Right lobe of liver (tissue), 6 donors: ENCODE data around the gene RALGPS1. TPM values are rescaled to one million over a fixed set of nuclear protein-coding genes. Genes with fewer than 3 reads are reported as not detected.
A peak's percentile ranks its signal among the peaks of the same experiment; 100 is the strongest.

Experiments used
- ATAC-seq, 4 donors: fragments of 200-7000 bp; cut with Tn5 transposase; one replicate each; pipeline ENCODE4 v1.9.1; 2020; ENCODE audit warnings: mild to moderate bottlenecking in 4 of 4, moderate library complexity in 4 of 4
- DNase-seq, 3 donors: peaks; one replicate each; pipeline ENCODE4 v3.0.0-alpha.2; 2020
- H3K27ac ChIP-seq, 3 donors: fragments of 200-600 bp; one replicate each; pipeline ENCODE4 v1.8.0; 2022
- H3K27me3 ChIP-seq, 2 donors: fragments of 200-600 bp; one replicate each; pipeline ENCODE4 v1.8.0; 2022
- H3K36me3 ChIP-seq, 4 donors: fragments of 200-600 bp; sonication (generic) in 1 of 4; one replicate each; pipeline versions ENCODE4 v1.5.1 to v1.8.0; 2017 to 2022; ENCODE audit warnings: control low read depth in 1 of 4
- H3K4me1 ChIP-seq, 4 donors: fragments of 200-600 bp; sonication (generic) in 1 of 4; one replicate each; pipeline versions ENCODE4 v1.5.1 to v1.8.0; 2017 to 2022; ENCODE audit warnings: control low read depth in 1 of 4
- H3K4me3 ChIP-seq, 3 donors: fragments of 200-600 bp; one replicate each; pipeline ENCODE4 v1.8.0; 2022
- H3K9me3 ChIP-seq, 4 donors: fragments of 200-600 bp; sonication (generic) in 1 of 4; one replicate each; pipeline versions ENCODE4 v1.5.1 to v1.8.0; 2017 to 2022; ENCODE audit warnings: control low read depth in 1 of 4
- POLR2A ChIP-seq: fragments of 450-650 bp; IDR thresholded peaks from one replicate; pipeline ENCODE4 v1.6.1; 2017; ENCODE audit warnings: antibody characterized with exemption, mild to moderate bottlenecking
- WGBS: methylation state at CpG from one replicate; pipeline ENCODE4 v1.1.6; 2018; ENCODE audit warnings: low coverage, low lambda C conversion rate; ENCODE audit not compliant: insufficient coverage; ENCODE audit errors: missing lambda C conversion rate; 5-methylcytosine and 5-hydroxymethylcytosine counted together
- intact Hi-C, 2 donors: fragments of 100-400 bp; cut with DNase I; formaldehyde crosslinking; loops; one replicate each; pipeline versions ENCODE4 v1.11.2 to v1.14.1; 2022
- total RNA-seq, 6 experiments: library from RNA; depleted of rRNA in 2 of 6; stranded (reverse); fragments of >200 nt in 2 of 6; fragmentation: NEBNext Ultra II Directional in 3 of 6; extraction: Animal tissue kit (Norgen Biotek cat#: 25700) in 3 of 6; gene quantifications; one replicate each; pipeline versions ENCODE4 v1.1.0 to v1.2.4, GENCODE V29; 2016 to 2023
- TF ChIP-seq, protein P1 (sequence below), 4 donors: fragments of 200-600 bp in 3 of 4; fragments of 450-650 bp in 1 of 4; IDR thresholded peaks; one replicate each; pipeline versions ENCODE4 v1.5.1 to v1.8.0; 2016 to 2022; ENCODE audit warnings: antibody characterized with exemption in 4 of 4, mild to moderate bottlenecking in 2 of 4
- donor health status: DM: no; HTN: yes; CAD: no.
- donor health status: DM: no; HTN: no; CAD: no.
- donor health status: DM: no; HTN: no; CAD: no.
- donor health status: DM: no; HTN: yes; CAD: no.
- donor health status: DM: no; HTN: yes; CAD: no.

RALGPS1 gene
- total RNA-seq, 6 experiments from 2014 or later, result 1.2 to 3.8 (median 2.4) TPM

DNA sequence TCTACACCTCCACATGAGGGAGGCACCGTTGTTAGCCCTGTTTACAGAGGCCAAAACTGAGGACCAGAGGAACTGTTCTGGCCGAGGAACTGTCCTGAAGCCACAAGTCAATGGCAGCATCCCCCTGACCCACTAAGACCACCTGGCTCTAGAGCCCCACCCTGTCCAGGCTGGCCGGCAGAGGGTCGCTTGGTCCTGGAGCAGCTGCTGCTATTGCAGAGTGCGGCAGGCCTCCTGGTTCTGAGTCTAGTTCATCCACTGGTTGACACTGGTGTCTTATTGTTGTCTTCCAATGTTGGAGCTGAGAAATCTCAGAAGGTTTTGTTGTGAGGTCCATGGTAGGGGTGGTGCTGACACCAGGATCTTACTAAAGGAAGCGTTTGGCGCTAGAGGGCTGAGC lies 234.4 kb downstream of the RALGPS1 start:
- DNase-seq (no peak), ATAC-seq (no peak)
- Histone ChIP-seq H3K4me3 (no peak overlapping the region), H3K27ac (no peak overlapping the region), H3K4me1 (no peaks in the 10 kb centered on the region), H3K36me3 (no peaks in the 10 kb centered on the region), H3K9me3 (no peaks in the 10 kb centered on the region), H3K27me3 (no peaks in the 10 kb centered on the region)
- WGBS, result no CpG with 5 or more reads among the region's 7 CpGs
- intact Hi-C loops, result no loop called here
- no peak for TF ChIP-seq POLR2A
- TF ChIP-seq, protein P1, sequence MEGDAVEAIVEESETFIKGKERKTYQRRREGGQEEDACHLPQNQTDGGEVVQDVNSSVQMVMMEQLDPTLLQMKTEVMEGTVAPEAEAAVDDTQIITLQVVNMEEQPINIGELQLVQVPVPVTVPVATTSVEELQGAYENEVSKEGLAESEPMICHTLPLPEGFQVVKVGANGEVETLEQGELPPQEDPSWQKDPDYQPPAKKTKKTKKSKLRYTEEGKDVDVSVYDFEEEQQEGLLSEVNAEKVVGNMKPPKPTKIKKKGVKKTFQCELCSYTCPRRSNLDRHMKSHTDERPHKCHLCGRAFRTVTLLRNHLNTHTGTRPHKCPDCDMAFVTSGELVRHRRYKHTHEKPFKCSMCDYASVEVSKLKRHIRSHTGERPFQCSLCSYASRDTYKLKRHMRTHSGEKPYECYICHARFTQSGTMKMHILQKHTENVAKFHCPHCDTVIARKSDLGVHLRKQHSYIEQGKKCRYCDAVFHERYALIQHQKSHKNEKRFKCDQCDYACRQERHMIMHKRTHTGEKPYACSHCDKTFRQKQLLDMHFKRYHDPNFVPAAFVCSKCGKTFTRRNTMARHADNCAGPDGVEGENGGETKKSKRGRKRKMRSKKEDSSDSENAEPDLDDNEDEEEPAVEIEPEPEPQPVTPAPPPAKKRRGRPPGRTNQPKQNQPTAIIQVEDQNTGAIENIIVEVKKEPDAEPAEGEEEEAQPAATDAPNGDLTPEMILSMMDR (IDR thresholded peaks at IDR 0.05), result no peak

DNA sequence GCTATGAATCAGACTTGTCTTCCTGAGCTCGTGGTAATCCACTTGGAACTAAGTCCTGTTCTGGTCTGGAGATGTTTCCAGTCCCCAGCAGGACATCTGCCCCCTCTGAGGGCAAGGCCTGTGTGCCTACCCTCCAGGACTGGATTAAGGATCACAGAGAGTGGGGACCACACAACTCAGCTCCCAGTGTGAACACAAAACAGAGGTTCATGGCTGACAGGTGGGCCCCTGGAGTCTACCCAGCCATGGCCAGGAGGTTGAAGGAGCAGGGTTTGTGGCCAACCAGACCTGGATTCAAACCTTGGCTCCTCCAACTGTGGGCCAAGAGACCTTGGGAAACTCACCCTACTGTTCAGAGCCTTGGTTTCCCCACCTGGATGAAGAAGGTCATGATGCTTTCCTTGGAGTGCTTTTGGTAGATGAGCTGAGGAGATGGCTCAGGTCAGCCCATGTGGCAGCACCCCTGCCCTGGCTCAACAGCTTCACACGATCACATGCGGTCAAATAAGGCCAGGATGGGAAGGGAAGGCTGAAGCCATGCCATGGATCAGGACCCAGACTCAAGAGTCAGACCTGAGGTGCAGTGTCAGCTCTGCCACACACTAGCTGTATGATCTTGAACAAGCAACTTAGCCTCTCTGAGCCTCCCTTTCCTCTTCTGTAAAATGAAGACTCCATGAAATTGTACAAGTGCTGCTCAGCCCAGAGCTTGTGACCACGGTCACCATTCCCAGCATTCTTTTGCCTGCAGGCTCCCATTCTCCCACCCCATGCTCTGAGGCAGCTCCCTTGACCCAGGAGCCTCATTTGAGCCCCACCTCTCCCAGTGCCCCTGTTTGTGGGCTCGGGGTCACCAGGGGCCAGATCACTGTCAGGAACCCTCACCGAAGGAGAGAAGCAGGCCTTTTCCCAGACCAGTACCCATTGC lies 235.1 kb downstream of the RALGPS1 start:
- Histone ChIP-seq H3K36me3 (no peaks in the 10 kb centered on the region), H3K27me3 (no peaks in the 10 kb centered on the region), H3K9me3 (no peaks in the 10 kb centered on the region), H3K4me3 (no peak overlapping the region), H3K4me1 (no peaks in the 10 kb centered on the region), H3K27ac (no peak overlapping the region)
- ATAC-seq (no peak), DNase-seq (no peak)
- intact Hi-C loops, result no loop called here
- TF ChIP-seq POLR2A, result no peak
- TF ChIP-seq, protein P1 (IDR thresholded peaks at IDR 0.05), result no peak
- 83% methylated on average over 2 of the region's 6 CpGs for WGBS

DNA sequence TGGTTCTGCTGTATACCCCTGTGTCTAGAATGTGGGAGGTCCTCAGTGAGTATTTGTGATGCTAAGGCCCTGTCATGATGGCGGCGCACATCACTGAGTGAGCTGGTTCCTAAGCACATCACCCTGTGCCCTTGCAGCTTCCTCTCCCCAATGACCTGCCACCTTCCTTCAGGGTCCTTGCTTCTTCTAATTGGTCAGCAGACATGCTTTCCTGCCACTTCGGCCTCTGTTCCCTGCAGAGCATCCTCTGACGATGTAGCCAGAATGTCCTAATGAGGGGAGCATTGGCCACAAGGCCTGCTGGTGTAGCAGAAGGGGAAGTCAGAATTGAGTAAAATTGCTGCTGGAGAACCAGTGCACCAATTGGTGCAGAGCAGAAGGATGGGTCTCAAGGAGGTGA lies 238.9 kb downstream of the RALGPS1 start:
- no peak for ATAC-seq
- Histone ChIP-seq H3K9me3 (no peaks in the 10 kb centered on the region), H3K27me3 (no peaks in the 10 kb centered on the region), H3K36me3 (no peaks in the 10 kb centered on the region), H3K4me3 (no peak overlapping the region), H3K4me1 (no peaks in the 10 kb centered on the region), H3K27ac (no peak overlapping the region)
- no peak for TF ChIP-seq POLR2A
- TF ChIP-seq, protein P1 (IDR thresholded peaks at IDR 0.05), result no peak
- intact Hi-C loops, result no loop called here
- 80% methylated on average over 3 of the region's 4 CpGs for WGBS
- DNase-seq, result peak in 1 of 3 donors; percentile 37

DNA sequence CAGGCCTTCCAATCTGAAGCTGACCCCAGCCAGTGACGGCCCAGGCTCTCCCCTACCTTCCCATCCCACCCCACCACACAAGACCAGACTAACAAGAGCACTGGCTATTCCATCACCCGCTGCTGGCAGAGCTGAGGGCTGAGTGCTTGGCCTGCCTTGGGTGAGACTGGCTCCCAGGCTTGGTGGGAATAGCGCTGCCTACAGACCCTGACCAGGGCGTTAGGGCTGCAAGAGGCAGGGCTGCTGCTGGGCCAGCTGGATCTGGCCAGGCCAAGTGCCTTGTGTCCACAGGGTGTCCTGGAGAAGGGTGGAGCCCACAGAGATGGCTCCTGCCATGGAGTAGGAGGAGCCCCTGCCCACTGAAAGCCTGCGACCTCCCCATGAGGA lies 239.4 kb downstream of the RALGPS1 start:
- Histone ChIP-seq H3K27ac (no peak overlapping the region), H3K27me3 (no peaks in the 10 kb centered on the region), H3K9me3 (no peaks in the 10 kb centered on the region), H3K4me1 (peaks cover 0 to 4% (median 0%) of the 10 kb centered on the region in 4 donors), H3K4me3 (no peak overlapping the region), H3K36me3 (no peaks in the 10 kb centered on the region)
- peak in 1 of 3 donors; percentile 30 for DNase-seq
- peak in 1 of 4 donors; percentile 46 for ATAC-seq
- 100% methylated on average over 2 of the region's 5 CpGs for WGBS
- no peak for TF ChIP-seq POLR2A
- TF ChIP-seq, protein P1 (IDR thresholded peaks at IDR 0.05), result no peak
- intact Hi-C loops, result no loop called here
